ENCODE data around the gene SUCO. TPM values are rescaled to one million over a fixed set of nuclear protein-coding genes. Genes with fewer than 3 reads are reported as not detected.

The SUCO gene
- total and polyA plus RNA-seq, 12 donors: 10.2 to 31.4 (median 24.6) TPM

DNA sequence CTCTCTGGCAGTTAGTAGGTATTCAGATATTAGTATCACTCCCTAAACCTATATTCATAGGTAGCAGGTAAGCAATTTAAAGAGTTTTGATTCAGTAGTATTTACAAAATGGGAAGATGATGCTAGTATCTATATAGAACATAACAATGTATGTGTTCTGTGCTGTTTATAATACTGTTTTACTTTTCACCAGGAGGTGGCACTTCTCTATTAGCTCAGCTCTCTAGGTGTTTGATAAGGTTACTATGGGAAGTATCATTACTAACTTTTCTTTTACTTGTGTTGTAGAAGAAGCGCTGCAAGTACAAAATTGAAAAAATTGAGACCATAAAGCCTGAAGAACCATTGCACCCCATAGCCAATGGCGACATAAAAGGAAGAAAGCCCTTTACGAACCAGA, 76.6 kb downstream of the SUCO start:
- no peaks in the 10 kb centered on the region for H3K27me3 ChIP-seq
- H3K36me3 ChIP-seq: peaks cover 0 to 54% (median 11%) of the 10 kb centered on the region in 9 donors
- peak in 1 of 8 donors; percentile 72 for ATAC-seq
- WGBS, 2 donors: 94 to 99% methylated on average over 3 of the region's 3 CpGs
- H3K4me3 ChIP-seq: no peak overlapping the region
- no peaks in the 10 kb centered on the region for H3K9me3 ChIP-seq
- intact Hi-C loops (cut with DNase I): loop anchor here in 4 of 10 donors (2.0 kb wide), 2 partner anchors 109 to 111 kb away; no protein-coding TSS in a partner anchor
- H3K4me1 ChIP-seq: peaks cover 0 to 6% (median 0%) of the 10 kb centered on the region in 9 donors
- peak in 8 of 9 donors; percentile 13 to 54 (median 44) for TF ChIP-seq CTCF (IDR thresholded peaks at IDR 0.05)
- H3K27ac ChIP-seq: no peak overlapping the region
- no peak for DNase-seq

DNA sequence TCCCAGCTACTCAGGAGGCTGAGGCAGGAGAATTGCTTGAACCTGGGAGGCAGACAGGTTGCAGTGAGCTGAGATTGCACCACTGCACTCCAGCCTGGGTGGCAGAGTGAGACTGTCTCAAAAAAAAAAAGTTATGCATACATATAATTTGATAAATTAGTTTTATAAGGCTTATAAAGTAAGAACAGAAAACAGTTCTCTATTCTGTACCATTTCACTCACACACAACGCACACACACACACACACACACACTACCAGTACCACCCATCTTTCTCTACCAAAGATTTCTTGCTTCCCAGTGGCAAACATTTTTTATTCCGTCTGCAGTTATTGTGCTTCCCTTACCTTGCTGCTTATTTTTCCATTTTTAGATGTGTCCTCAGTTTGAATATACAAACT, 79.5 kb downstream of the SUCO start:
- ATAC-seq: no peak
- Histone ChIP-seq H3K4me3 (no peak overlapping the region), H3K27ac (no peak overlapping the region), H3K4me1 (peaks cover 0 to 2% (median 0%) of the 10 kb centered on the region in 9 donors), H3K27me3 (no peaks in the 10 kb centered on the region), H3K36me3 (peaks cover 0 to 43% (median 11%) of the 10 kb centered on the region in 9 donors), H3K9me3 (peaks cover 0 to 16% (median 0%) of the 10 kb centered on the region in 11 donors)
- WGBS, 2 donors: 93 to 95% methylated on average over 2 of the region's 2 CpGs
- intact Hi-C loops (cut with DNase I): loop anchor here in 2 of 10 donors (5.0 to 10.0 kb wide), 3 partner anchors 90 to 105 kb away; no protein-coding TSS in a partner anchor
- DNase-seq: no peak
- no peak for TF ChIP-seq CTCF (IDR thresholded peaks at IDR 0.05)

DNA sequence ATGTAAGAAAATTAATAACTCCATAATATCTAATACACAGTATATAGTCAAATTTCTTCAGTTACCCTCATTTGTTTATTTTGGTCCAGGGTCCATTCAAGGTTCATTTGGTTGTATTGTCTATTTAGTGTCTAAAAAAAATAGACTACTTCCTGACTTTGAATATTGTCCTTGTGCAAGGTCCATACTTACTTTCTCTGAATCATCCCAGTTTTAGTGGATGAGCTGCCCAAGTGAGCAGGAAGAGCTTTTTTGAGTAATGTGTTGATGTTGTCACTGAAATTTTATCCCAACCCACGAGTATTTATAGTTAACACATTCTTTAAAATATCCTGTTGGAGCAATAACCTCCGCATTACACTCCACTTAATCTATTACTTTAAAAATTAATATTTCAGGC, 80.3 kb downstream of the SUCO start:
- intact Hi-C loops (cut with DNase I): loop anchor here in 2 of 10 donors (5.0 to 10.0 kb wide), 3 partner anchors 89 to 104 kb away; no protein-coding TSS in a partner anchor
- TF ChIP-seq CTCF (IDR thresholded peaks at IDR 0.05): no peak
- WGBS, 2 donors: 88 to 89% methylated on average over 2 of the region's 2 CpGs

GRCh38 chr1:172616195-172616594, 83.2 kb downstream of the SUCO start:
- no peak for TF ChIP-seq CTCF (IDR thresholded peaks at IDR 0.05)
- Histone ChIP-seq H3K27me3 (no peaks in the 10 kb centered on the region), H3K27ac (no peak overlapping the region), H3K36me3 (peaks cover 0 to 12% (median 0%) of the 10 kb centered on the region in 9 donors), H3K4me3 (no peak overlapping the region), H3K4me1 (no peaks in the 10 kb centered on the region), H3K9me3 (peaks cover 0 to 48% (median 15%) of the 10 kb centered on the region in 11 donors)
- no peak for DNase-seq
- no peak for ATAC-seq
- intact Hi-C loops (cut with DNase I): loop anchor here in 1 of 10 donors (10.0 kb wide), 1 partner anchor 99 kb away; no protein-coding TSS in a partner anchor
- WGBS, 2 donors: 63 to 69% methylated on average over 1 of the region's 1 CpG

More for the DNA sequence above, 80.3 kb downstream of the SUCO start:
- no peak for ATAC-seq
- H3K4me3 ChIP-seq: no peak overlapping the region
- DNase-seq: no peak
- H3K9me3 ChIP-seq: peaks cover 0 to 22% (median 0%) of the 10 kb centered on the region in 11 donors
- no peaks in the 10 kb centered on the region for H3K4me1 ChIP-seq
- H3K27ac ChIP-seq: no peak overlapping the region
- no peaks in the 10 kb centered on the region for H3K27me3 ChIP-seq
- H3K36me3 ChIP-seq: peaks cover 0 to 40% (median 11%) of the 10 kb centered on the region in 9 donors

All from heart right ventricle (tissue), 16 donors.